GM23248 (cell line): Measurements from ENCODE around the gene SLC7A10.

Experiments used
- EZH2 ChIP-seq: fragments of 200-600 bp; sonication (generic); IDR thresholded peaks from 2 replicates; pipeline ENCODE4 v1.6.1; 2018; ENCODE audit warnings: antibody characterized with exemption, mild to moderate bottlenecking; ENCODE audit not compliant: insufficient read depth, poor library complexity, severe bottlenecking
- EZH2phosphoT487 ChIP-seq: fragments of 200-600 bp; sonication (generic); IDR thresholded peaks from 2 replicates; pipeline ENCODE4 v1.6.1; 2018; ENCODE audit warnings: antibody characterized with exemption, moderate library complexity, mild to moderate bottlenecking, low read depth; ENCODE audit not compliant: insufficient read depth

GRCh38 chr19:33191501-33191900 is 34.1 kb downstream of the SLC7A10 start:
- TF ChIP-seq EZH2 = no peak
- TF ChIP-seq EZH2phosphoT487 = no peak
